Stimulated activated CD8-positive, alpha-beta memory T cell treated with anti-CD3 and anti-CD28 coated beads, Interleukin-15, amount 100 ng/mL, for 24 hours (primary cell): Measurements from ENCODE around the gene ZNF772.
"Not testable (repeated sequence)": the region's sequence is repeated elsewhere in the genome, so short reads cannot be mapped to it uniquely, and the experiment has no call there.

Experiments used
- DNase-seq: peaks from one replicate; pipeline ENCODE4 v3.0.0-alpha.2; 2020; ENCODE audit warnings: low read depth

Gene ZNF772

GRCh38 chr19:57477191-57478008 is at the start of gene ZNF772:
Gene ZNF772, minus strand, starts transcription at chr19:57477566. Its CDS starts 257 bp downstream, at chr19:57477309.
- peak; percentile 46 for DNase-seq

GRCh38 chr19:57518021-57518420 is 40.7 kb upstream of the ZNF772 start:
- DNase-seq = not testable (repeated sequence)

- DNase-seq = no peak
These were observed 37.9 kb upstream of the ZNF772 start for GRCh38 chr19:57515255-57515654.

- no peak for DNase-seq
These were observed 35.5 kb upstream of the ZNF772 start for GRCh38 chr19:57512845-57513244.

GRCh38 chr19:57511484-57511883 is 34.1 kb upstream of the ZNF772 start:
- no peak for DNase-seq

GRCh38 chr19:57506163-57506562 is 28.8 kb upstream of the ZNF772 start:
- no peak for DNase-seq

- not testable (repeated sequence) for DNase-seq
These were observed 23.0 kb upstream of the ZNF772 start for GRCh38 chr19:57500400-57500799.

- peak; percentile 96 for DNase-seq
These were observed 22.5 kb upstream of the ZNF772 start, which contains the start of gene ZNF773 for GRCh38 chr19:57499680-57500395. Gene ZNF773, plus strand, starts transcription at chr19:57499938. Its CDS starts 143 bp downstream, at chr19:57500081.

- not testable (repeated sequence) for DNase-seq
These were observed 21.9 kb upstream of the ZNF772 start for GRCh38 chr19:57499332-57499679.

- DNase-seq = not testable (repeated sequence)
These were observed 10.9 kb upstream of the ZNF772 start for GRCh38 chr19:57488299-57488644.

- DNase-seq = peak; percentile 80
These were observed 10.3 kb upstream of the ZNF772 start, which contains the start of gene ZNF419 for GRCh38 chr19:57487477-57488298. Gene ZNF419, plus strand, starts transcription at chr19:57487750. Its CDS starts 201 bp downstream, at chr19:57487951.

GRCh38 chr19:57473646-57474045 is 3.7 kb downstream of the ZNF772 start:
- no peak for DNase-seq

- no peak for DNase-seq
These were observed 10.9 kb downstream of the ZNF772 start for GRCh38 chr19:57466489-57466888.

GRCh38 chr19:57465680-57466381 is 11.5 kb downstream of the ZNF772 start:
- DNase-seq = no peak

- DNase-seq = no peak
These were observed 25.1 kb downstream of the ZNF772 start for GRCh38 chr19:57452307-57452706.

GRCh38 chr19:57443121-57443696 is 34.2 kb downstream of the ZNF772 start:
- no peak for DNase-seq

GRCh38 chr19:57441979-57442752 is 35.2 kb downstream of the ZNF772 start:
- DNase-seq = no peak

- DNase-seq = no peak
These were observed 38.4 kb downstream of the ZNF772 start for GRCh38 chr19:57438925-57439324.

- no peak for DNase-seq
These were observed 39.4 kb downstream of the ZNF772 start for GRCh38 chr19:57437931-57438330.

GRCh38 chr19:57436417-57436816 is 40.9 kb downstream of the ZNF772 start:
- DNase-seq = no peak
